Stimulated activated CD4-positive, alpha-beta T cell treated with anti-CD3 and anti-CD28 coated beads, Interleukin-15, amount 100 ng/mL, for 1 hour (primary cell): Measurements from ENCODE around the gene FNBP1.
A peak's percentile ranks its signal among the peaks of the same experiment; 100 is the strongest.

Experiments used
- DNase-seq, 2 donors: peaks; one replicate each; pipeline ENCODE4 v3.0.0-alpha.2; 2020; ENCODE audit warnings: low read depth in 1 of 2, low spot score in 1 of 2

Gene FNBP1

DNA sequence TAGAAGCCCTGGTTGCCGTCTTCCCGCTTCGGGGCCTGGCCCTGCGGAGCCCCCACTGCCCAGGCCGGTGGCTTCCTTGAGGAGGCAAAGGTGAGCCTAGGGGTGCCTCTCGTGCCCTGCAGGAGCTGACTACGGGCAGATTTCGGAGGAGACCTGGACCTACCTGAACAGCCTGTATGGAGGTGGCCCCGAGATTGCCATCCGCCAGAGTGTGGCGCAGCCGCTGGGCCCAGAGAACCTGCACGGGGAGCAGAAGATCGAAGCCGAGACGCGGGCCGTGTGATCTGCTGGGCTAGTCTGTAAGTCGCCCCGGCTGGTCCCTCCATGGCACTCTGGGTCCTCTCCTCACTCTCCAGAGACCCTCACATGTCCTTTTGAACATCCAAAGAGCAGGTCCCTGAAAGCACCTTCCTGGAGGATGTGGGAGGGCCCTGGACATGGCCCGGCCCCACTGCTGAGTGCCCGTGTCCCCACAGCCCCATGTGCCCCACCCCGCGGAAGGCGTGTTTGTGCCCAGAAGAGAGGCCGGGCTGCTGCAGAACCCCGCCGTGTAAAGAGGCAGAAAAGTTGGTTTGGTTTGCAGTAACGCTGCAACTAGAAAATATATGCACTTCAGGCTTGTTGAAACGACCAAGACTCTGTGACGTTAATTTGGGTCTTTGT is 162.9 kb downstream of the FNBP1 start:
- DNase-seq, result no peak

- DNase-seq, result no peak
Observed at GRCh38 chr9:129879103-129879699, 163.8 kb downstream of the FNBP1 start.

GRCh38 chr9:129878291-129878690 is 164.7 kb downstream of the FNBP1 start:
- DNase-seq, result no peak

GRCh38 chr9:129876815-129877214 is 166.2 kb downstream of the FNBP1 start:
- no peak for DNase-seq

- DNase-seq, result no peak
Observed at GRCh38 chr9:129875687-129876395, 167.1 kb downstream of the FNBP1 start.

GRCh38 chr9:129875181-129875611 is 167.8 kb downstream of the FNBP1 start:
- no peak for DNase-seq

DNA sequence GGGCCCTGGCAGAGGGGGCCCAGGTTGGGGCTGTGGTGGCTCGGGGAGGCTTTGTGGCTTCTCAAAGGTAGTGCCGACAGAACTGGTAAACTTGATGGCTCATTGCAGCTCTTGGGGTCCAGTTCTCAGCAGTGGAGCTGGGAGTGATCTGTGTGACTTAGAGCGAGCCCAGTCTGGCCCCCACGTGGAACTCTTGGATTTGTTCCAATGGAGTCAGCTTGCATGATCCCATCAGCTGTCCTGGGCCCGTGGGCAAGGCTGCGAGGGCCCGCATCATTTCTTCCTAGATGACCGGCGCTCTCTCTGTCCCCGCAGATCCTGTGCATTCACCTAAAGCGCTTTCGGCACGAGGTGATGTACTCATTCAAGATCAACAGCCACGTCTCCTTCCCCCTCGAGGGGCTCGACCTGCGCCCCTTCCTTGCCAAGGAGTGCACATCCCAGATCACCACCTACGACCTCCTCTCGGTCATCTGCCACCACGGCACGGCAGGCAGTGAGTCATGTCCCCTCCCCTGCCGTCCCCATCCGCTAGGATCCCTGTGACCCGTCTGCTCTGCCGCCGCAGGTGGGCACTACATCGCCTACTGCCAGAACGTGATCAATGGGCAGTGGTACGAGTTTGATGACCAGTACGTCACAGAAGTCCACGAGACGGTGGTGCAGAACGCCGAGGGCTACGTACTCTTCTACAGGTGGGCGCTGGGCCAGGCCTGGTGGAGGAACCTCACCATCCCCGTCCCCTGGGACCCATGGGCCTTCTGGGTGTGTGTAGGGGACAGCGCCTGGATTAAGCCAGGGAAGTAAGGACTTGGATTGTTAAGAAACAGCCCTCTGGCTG is 168.5 kb downstream of the FNBP1 start:
- DNase-seq, result no peak

DNA sequence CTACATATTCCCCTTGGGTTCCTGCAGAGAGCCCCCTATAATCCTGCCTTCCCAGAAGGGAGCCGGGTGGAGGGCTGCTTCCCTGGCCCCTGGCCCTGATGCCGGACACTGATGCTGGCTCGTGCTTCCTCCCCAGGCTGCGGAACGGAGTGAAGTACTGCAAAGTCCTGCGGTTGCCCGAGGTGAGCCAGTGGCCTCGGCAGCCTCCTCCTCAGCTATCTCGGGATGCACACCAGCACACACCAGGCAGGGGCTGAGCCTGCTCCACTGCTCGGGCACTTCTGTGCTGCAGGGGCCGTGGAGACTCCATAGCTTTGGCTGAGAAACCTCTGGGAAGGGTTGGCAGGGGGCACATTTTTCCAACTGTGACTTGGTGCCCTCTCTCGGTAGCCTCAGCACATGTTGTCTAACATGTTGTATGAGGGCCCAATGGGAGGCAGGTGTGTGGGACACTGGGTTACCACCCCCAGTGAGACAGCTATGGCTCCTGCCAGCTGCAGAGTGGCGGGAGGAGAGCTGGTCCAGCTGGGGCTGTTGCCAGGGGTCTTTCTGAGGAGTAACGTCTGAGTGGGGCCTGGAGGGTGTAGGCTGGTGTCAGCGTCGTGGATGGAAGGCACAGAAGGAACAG is 169.3 kb downstream of the FNBP1 start:
- DNase-seq, result no peak

- DNase-seq, result no peak
Observed at GRCh38 chr9:129871046-129871445, 171.9 kb downstream of the FNBP1 start.

DNA sequence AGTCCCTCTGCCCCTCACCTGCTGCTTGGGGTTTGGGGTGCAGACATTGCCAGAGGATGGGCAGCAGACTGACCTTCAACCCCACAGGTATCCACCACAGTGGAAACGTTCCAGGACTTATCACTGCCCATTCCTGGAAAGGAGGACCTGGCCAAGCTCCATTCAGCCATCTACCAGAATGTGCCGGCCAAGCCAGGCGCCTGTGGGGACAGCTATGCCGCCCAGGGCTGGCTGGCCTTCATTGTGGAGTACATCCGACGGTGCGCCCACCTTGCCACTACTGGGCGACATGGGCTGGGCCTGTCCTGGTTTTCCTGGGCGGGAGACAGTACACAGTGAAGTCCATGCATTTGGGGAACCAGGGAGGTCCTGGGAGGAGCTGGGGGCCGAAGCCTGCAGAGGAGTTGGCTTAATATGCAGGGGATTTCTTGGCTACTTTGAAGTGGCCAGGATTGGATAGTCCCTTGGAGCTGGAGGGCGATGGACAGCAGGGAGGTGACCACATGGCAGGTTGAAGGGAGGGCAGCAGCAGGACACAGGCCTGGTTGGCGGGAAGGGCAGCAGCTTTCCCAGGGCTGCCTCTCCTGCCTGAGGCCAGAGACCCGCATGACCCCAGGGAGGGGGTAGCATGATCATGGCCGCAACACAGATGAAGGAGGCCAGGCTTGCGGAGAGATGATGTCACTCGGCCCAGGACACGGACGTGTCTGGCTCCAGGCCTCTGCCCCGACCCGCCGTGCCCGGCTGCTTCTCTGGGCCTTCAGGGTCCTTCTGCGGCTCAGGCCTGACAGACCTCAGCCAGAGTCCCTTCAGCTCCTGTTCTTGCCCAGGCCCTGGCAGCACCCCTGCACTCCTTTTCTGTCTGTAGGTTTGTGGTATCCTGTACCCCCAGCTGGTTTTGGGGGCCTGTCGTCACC is 173.1 kb downstream of the FNBP1 start:
- no peak for DNase-seq

- peak; percentile 66 to 81 for DNase-seq
Observed at GRCh38 chr9:129868872-129869486, 174.0 kb downstream of the FNBP1 start.

GRCh38 chr9:129868023-129868871 is 174.7 kb downstream of the FNBP1 start:
- no peak for DNase-seq

DNA sequence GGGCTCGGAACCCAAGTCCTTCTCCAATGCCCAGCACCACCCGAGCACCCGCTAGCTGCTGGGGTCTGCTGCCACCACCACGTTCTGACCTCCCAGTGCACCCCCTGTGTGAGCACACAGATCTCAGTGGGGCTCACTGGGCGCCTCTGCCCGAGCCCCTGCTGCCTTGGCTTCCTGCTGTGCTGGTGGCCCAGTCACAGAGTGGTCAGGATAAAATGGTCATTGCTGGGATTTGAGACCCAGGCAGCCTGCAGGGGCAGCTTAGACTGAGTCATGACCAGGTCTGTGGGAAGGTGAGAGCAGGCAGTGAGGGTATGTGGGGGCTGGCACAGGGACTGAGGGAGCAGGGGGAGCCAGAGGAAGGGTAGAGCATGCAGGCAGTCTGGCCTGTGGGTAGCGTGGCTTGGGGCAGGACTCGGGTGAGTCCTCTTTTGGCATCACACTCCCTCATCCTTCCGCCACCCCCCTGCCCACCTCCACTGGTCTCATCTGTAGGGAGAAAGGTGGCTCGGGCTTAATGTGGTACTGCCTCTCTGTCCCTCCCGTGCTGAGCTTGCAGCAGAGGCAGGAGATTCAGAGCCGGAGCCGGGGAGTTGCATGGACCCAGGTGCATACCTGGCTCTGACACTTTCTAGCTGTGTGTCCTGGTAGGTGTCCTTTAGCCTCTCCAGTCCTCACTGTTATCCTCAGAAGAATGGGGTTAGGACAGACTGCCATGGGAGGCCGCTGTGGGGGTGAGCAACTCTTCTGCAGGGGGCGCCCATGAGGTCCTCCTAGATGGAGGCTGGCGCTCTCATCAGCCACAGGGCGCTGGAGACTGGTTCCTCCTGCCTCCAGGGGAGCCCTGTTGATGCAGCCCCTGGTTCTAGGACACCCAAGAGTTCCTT is 175.6 kb downstream of the FNBP1 start:
- DNase-seq, result no peak

DNA sequence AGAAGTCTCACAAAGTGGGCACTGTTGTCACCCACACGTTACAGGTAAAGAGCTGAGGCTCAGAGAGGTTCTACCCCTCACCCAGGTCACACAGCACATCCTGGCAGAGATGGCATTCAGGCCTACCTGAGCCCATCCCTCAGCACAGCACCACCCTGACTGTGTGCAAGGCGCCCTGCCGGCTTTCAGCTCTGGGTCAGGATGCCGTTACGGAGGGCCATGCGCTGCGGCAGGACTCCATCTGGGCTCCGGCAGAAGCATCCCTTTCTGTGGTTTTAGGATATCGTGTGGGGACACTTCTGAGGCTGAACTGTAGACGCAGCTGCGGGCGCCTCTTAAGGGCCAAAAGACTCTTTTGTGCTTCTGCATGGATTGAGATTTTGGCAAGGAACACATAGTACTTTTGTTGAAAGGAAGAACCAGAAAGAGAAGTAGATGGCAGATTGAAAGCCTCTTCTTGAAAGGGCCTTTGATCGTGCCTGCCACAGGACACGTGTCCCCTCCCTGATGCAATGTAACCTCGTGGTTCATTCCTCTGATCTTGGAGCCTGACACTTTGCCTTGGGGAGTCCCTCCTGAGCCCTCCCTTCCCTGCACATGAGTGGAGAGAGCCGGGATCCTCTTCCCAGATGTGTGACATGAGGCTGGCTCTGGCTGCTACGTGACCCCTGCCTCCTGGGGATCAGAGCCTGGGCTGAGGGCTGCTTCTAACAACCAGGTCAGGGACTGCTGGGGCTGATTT is 176.4 kb downstream of the FNBP1 start:
- no peak for DNase-seq

GRCh38 chr9:129865668-129866320 is 177.2 kb downstream of the FNBP1 start:
- no peak for DNase-seq

- no peak for DNase-seq
Observed at GRCh38 chr9:129864991-129865647, 177.9 kb downstream of the FNBP1 start.
